BJ (cell line): ENCODE data around the gene ENPP1. TPM values are rescaled to one million over a fixed set of nuclear protein-coding genes. Genes with fewer than 3 reads are reported as not detected.

Experiments
- CTCF ChIA-PET: fragments of 350-600 bp; formaldehyde crosslinking; extraction: SDS; loops from one replicate; lab custom pipeline; 2021; ENCODE audit warnings: antibody characterized with exemption, inconsistent platforms; lab: Yijun Ruan, JAX
- POLR2A ChIA-PET: fragments of 300-600 bp; sonication (Branson Sonifier 250); formaldehyde crosslinking; extraction: SDS; loops from one replicate; lab custom pipeline; 2021; ENCODE audit warnings: antibody characterized with exemption; lab: Charles Lee
- DNase-seq: peaks from one replicate; pipeline ENCODE4 v3.0.0-alpha.2; 2011; ENCODE audit warnings: low read depth
- H3K27me3 ChIP-seq: 2 replicates; pipeline ENCODE4 v1.6.0; 2011; ENCODE audit warnings: low read length; ENCODE audit not compliant: control insufficient read depth, insufficient read depth
- H3K36me3 ChIP-seq: 2 replicates; pipeline ENCODE4 v1.5.1; 2011; ENCODE audit warnings: low read length; ENCODE audit not compliant: control insufficient read depth, insufficient read depth
- H3K4me3 ChIP-seq: 2 replicates; pipeline ENCODE4 v1.5.1; 2011; ENCODE audit warnings: low read depth, mild to moderate bottlenecking, control low read depth, low read length
- CTCF ChIP-seq: IDR thresholded peaks from 2 replicates; pipeline ENCODE4 v1.5.1; 2011; ENCODE audit warnings: low read depth, mild to moderate bottlenecking, control low read depth, inconsistent platforms, low read length, moderate library complexity; ENCODE audit not compliant: insufficient read depth
- polyA plus RNA-seq: library from polyadenylated mRNA; depleted of rRNA; stranded (reverse); fragments of >200 nt; gene quantifications from 2 replicates; pipeline ENCODE4 v1.2.3, GENCODE V29; 2011

The ENPP1 gene
- polyA plus RNA-seq, 1 experiment, result 8.0 TPM

GRCh38 chr6:131768964-131769363 is 38.9 kb upstream of the ENPP1 start:
- no peak for TF ChIP-seq CTCF
- DNase-seq, result no peak
- H3K4me3 ChIP-seq, result no peak overlapping the region
- no peaks in the 10 kb centered on the region for H3K27me3 ChIP-seq
- ChIA-PET CTCF (no interaction called here), POLR2A (no interaction called here)
- no peaks in the 10 kb centered on the region for H3K36me3 ChIP-seq

DNA sequence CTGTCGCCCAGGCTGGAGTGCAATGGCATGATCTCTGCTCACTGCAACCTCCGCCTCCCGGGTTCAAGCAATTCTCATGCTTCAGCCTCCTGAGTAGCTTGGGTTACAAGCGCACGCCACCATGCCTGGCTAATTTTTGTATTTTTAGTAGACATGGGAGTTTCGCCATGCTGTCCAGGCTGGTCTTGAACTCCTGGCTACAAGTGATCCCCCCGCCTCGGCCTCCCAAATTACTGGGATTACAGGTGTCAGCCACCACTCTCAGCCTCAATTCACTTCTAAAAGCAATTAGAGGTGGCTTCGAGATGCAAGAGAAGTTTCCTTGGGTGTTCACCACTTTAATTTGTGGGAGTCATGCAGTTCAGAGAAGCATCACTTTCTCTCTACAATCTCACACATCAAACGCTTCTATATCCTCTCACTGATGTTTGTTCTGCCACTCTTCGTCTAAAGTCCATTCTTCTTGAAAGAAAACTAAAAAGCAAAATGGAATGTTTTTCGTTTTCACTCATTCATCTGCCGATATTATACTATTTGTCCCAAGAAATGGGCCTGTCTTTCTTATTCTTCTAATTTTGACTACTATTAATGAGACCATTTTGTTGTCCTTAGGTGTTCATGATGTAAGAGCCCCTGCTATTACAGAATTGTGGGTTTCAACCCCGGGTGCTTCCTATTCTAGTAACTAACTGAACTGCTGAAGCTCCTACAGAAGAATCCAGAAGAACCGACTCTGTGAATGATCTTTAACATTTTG is 38.3 kb upstream of the ENPP1 start:
- no peak overlapping the region for H3K4me3 ChIP-seq
- CTCF ChIA-PET, result interaction anchor here (0.6 kb wide), 1 partner anchor 24 kb away, joined by 3 read pairs; no protein-coding TSS in a partner anchor
- DNase-seq, result no peak
- no peaks in the 10 kb centered on the region for H3K27me3 ChIP-seq
- H3K36me3 ChIP-seq, result no peaks in the 10 kb centered on the region
- TF ChIP-seq CTCF, result no peak
- POLR2A ChIA-PET, result no interaction called here

DNA sequence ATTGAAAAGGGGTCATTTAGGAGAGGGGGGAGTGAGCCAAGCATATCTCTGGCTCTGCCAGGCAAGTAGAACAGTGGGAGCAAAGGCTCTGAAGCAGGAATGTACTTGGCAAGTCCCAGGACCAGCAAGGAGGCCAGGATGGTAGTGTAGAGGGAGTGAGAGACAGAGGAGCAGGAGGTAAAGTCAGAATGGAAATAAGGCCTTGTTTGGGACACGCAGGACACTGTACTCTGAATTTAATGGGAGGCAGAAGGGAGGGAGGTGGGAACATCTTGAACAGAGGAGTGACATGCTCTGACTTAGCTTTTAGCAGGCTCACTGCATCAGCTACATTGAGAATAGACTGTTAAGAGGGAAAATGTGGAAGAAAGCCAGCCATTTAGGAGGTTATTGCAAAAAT is 37.0 kb upstream of the ENPP1 start:
- Histone ChIP-seq H3K36me3 (no peaks in the 10 kb centered on the region), H3K4me3 (no peak overlapping the region), H3K27me3 (no peaks in the 10 kb centered on the region)
- no peak for TF ChIP-seq CTCF
- CTCF ChIA-PET, result interaction anchor here (2.2 kb wide), 1 partner anchor 139 kb away, joined by 6 read pairs; no protein-coding TSS in a partner anchor
- POLR2A ChIA-PET, result no interaction called here
- DNase-seq, result no peak

DNA sequence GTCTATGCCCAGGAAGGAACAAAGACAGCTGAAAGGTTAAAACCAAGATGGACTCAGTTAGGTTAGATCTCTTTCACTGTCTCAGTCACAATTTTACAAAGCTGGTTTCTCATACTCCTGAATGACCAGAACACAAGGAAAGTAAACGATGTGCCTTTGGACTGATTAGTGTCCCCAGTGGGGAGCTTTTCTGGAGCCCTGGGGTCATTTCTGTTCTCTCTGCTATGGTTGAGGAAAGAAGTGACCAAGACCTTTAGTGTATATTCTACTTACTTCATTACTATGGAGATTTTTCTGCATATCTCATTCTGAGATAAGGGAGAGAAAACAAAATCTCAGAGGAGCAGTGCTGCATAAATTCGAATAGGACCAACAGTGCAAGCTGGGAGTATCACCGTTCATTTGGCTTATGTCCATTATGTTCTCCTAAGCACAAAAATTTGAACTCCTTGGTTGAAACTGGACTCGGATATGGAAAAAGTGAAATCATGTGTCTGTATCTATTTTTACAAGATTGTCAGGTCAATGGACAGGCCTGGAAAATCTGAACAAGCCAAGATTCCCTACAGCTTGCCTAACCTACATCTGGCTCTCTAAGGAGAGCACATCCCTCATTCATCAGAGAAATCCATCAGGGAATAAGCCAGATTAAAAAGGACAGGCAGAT is 34.4 kb upstream of the ENPP1 start:
- CTCF ChIA-PET, result interaction anchor here (1.0 kb wide), 1 partner anchor 8 kb away, joined by 3 read pairs; no protein-coding TSS in a partner anchor
- POLR2A ChIA-PET, result interaction anchor here (0.6 kb wide), 1 partner anchor 507 kb away, joined by 5 read pairs; no protein-coding TSS in a partner anchor

More for the DNA sequence above, 34.4 kb upstream of the ENPP1 start:
- Histone ChIP-seq H3K27me3 (no peaks in the 10 kb centered on the region), H3K36me3 (no peaks in the 10 kb centered on the region), H3K4me3 (no peak overlapping the region)
- no peak for DNase-seq
- no peak for TF ChIP-seq CTCF
